SH-SY5Y (cell line): ENCODE measurements around the gene CSMD2.

ENCODE experiments used
- GATA2 ChIP-seq: IDR thresholded peaks from 2 replicates; pipeline ENCODE4 v1.6.1; 2011; ENCODE audit warnings: mild to moderate bottlenecking, low read depth, low read length
- GATA3 ChIP-seq: IDR thresholded peaks from 2 replicates; pipeline ENCODE4 v1.6.1; 2011; ENCODE audit warnings: low read depth, mild to moderate bottlenecking, low read length, moderate library complexity

GRCh38 chr1:34132161-34132420, 32.9 kb downstream of the CSMD2 start:
- TF ChIP-seq GATA2: no peak
- no peak for TF ChIP-seq GATA3
